Keratinocyte (primary cell): ENCODE results near the gene PRKCA. TPM values are rescaled to one million over a fixed set of nuclear protein-coding genes. Genes with fewer than 3 reads are reported as not detected.

Experiments used
- DNase-seq: peaks from one replicate; pipeline ENCODE4 v3.0.0-alpha.2; 2011; ENCODE audit warnings: low read depth, missing footprints, low spot score
- FAIRE-seq: peaks from 2 replicates; lab custom pipeline; 2011; peaks lifted over from hg19 to GRCh38; lab: Jason Lieb, UNC
- H2AFZ ChIP-seq: 2 replicates; pipeline ENCODE4 v1.6.0; 2012; ENCODE audit warnings: low read length, control low read depth, inconsistent platforms; ENCODE audit not compliant: control insufficient read depth
- H3K27ac ChIP-seq: 2 replicates; pipeline ENCODE4 v1.5.1; 2011; ENCODE audit warnings: low read length; ENCODE audit not compliant: control insufficient read depth, insufficient read depth
- H3K27me3 ChIP-seq: 3 replicates; pipeline ENCODE4 v1.6.0; 2011; ENCODE audit warnings: low read length; ENCODE audit not compliant: control insufficient read depth, insufficient read depth; ENCODE audit errors: extremely low read depth
- H3K36me3 ChIP-seq, 2 experiments: 2 replicates in 1 of 2; 3 replicates in 1 of 2; pipeline ENCODE4 v1.5.1; 2011; ENCODE audit warnings: low read length in 2 of 2, mild to moderate bottlenecking in 1 of 2; ENCODE audit not compliant: control insufficient read depth in 2 of 2, insufficient read depth in 2 of 2; ENCODE audit errors: extremely low read depth in 1 of 2
- H3K4me1 ChIP-seq: 3 replicates; pipeline ENCODE4 v1.5.1; 2011; ENCODE audit warnings: low read length; ENCODE audit not compliant: control insufficient read depth, insufficient read depth; ENCODE audit errors: extremely low read depth
- H3K4me2 ChIP-seq: 3 replicates; pipeline ENCODE4 v1.6.0; 2011; ENCODE audit warnings: low read depth, low read length; ENCODE audit not compliant: control insufficient read depth, insufficient read depth; ENCODE audit errors: extremely low read depth
- H3K4me3 ChIP-seq, 3 experiments: fragments of 200-600 bp in 1 of 3; sonication (generic) in 1 of 3; 2 replicates in 2 of 3; 3 replicates in 1 of 3; pipeline ENCODE4 v1.5.1; 2011 to 2016; ENCODE audit warnings: low read length in 3 of 3, mild to moderate bottlenecking in 3 of 3, control low read depth in 2 of 3, inconsistent platforms in 1 of 3, low read depth in 1 of 3, mixed read lengths in 1 of 3, mixed run types in 1 of 3, moderate library complexity in 1 of 3; ENCODE audit not compliant: control insufficient read depth in 2 of 3, insufficient read depth in 2 of 3; ENCODE audit errors: extremely low read depth in 1 of 3
- H3K79me2 ChIP-seq: 2 replicates; pipeline ENCODE4 v1.6.0; 2012; ENCODE audit warnings: low read length; ENCODE audit not compliant: control insufficient read depth, insufficient read depth
- H3K9ac ChIP-seq: 3 replicates; pipeline ENCODE4 v1.6.0; 2011; ENCODE audit warnings: low read length; ENCODE audit not compliant: control insufficient read depth, insufficient read depth; ENCODE audit errors: extremely low read depth
- H3K9me1 ChIP-seq: 3 replicates; pipeline ENCODE4 v1.6.0; 2011; ENCODE audit warnings: low read length; ENCODE audit not compliant: control insufficient read depth, insufficient read depth; ENCODE audit errors: extremely low read depth
- H3K9me3 ChIP-seq: 2 replicates; pipeline ENCODE4 v1.5.1; 2012; ENCODE audit warnings: low read depth, low read length; ENCODE audit not compliant: control insufficient read depth
- H4K20me1 ChIP-seq: 3 replicates; pipeline ENCODE4 v1.6.0; 2011; ENCODE audit warnings: low read length; ENCODE audit not compliant: control insufficient read depth, insufficient read depth; ENCODE audit errors: extremely low read depth
- EZH2 ChIP-seq: IDR thresholded peaks from one replicate; pipeline ENCODE4 v1.6.1; 2012; ENCODE audit warnings: inconsistent platforms, mild to moderate bottlenecking, low read length, moderate library complexity
- dilution Hi-C: fragments of 300-500 bp; cut with MboI; formaldehyde crosslinking; loops from one replicate; pipeline ENCODE4 v1.7.0; 2020; ENCODE audit warnings: low sequenced_read_pairs; ENCODE audit not compliant: extremely low pct_ligation_motif_present
- polyA plus RNA-seq, 5 experiments: library from polyadenylated mRNA; depleted of rRNA in 3 of 5; stranded (reverse) in 3 of 5; stranded (forward) in 1 of 5; unstranded in 1 of 5; fragments of >200 nt; gene quantifications; 1 replicate in 1 of 5; 2 replicates in 3 of 5; 3 replicates in 1 of 5; pipeline versions ENCODE4 v1.2.1 to v1.2.3, GENCODE V29; 2011 to 2012; ENCODE audit warnings: missing spikeins in 2 of 5, low read depth in 1 of 5, low replicate concordance in 1 of 5
- TF ChIP-seq, protein P1 (sequence below), 3 experiments: IDR thresholded peaks in 1 of 3; conservative IDR thresholded peaks in 1 of 3; optimal IDR thresholded peaks in 1 of 3; 2 replicates in 2 of 3; 3 replicates in 1 of 3; pipeline versions ENCODE3 to v1.5.1; 2011; ENCODE audit warnings: low read length in 3 of 3, mild to moderate bottlenecking in 3 of 3, moderate library complexity in 2 of 3, control low read depth in 1 of 3, inconsistent platforms in 1 of 3; ENCODE audit not compliant: insufficient read depth in 2 of 3; ENCODE audit errors: extremely low read depth in 1 of 3

PRKCA gene
- polyA plus RNA-seq, 1 donor (not counting 4 experiments of a cell fraction or from before 2014, with no cell fraction given) = 3.6 TPM

DNA sequence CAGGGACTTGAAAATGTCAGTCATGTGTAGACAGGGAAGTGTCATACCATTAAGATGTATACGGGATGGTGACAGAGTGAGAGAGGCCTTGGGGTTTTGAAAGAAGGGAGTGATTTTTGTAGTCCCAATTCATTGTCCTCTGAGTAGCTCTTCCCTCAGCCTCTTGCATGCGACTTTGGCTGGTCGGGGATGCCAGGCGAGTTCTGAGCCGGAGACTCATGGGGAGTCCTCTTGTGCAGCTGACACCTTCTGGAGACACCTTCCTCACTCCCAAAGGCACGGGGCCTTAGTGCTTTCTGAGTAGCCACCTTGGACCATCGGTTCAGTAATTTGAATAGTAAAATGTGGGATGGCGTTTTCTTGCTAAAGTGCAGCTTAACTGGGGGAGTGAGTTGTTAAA is 144.7 kb downstream of the PRKCA start:
- Histone ChIP-seq H3K27me3 (no peaks in the 10 kb centered on the region), H3K4me3 (no peak overlapping the region), H3K4me1 (peaks cover 5% of the 10 kb centered on the region), H4K20me1 (no peaks in the 10 kb centered on the region), H3K27ac (no peak overlapping the region), H3K9me3 (peaks cover 2% of the 10 kb centered on the region), H3K9me1 (no peaks in the 10 kb centered on the region), H3K9ac (no peak overlapping the region), H3K4me2 (no peak overlapping the region), H3K36me3 (no peaks in the 10 kb centered on the region), H3K79me2 (no peaks in the 10 kb centered on the region), H2AFZ (no peak overlapping the region)
- DNase-seq = no peak
- TF ChIP-seq EZH2 = no peak
- TF ChIP-seq, protein P1, sequence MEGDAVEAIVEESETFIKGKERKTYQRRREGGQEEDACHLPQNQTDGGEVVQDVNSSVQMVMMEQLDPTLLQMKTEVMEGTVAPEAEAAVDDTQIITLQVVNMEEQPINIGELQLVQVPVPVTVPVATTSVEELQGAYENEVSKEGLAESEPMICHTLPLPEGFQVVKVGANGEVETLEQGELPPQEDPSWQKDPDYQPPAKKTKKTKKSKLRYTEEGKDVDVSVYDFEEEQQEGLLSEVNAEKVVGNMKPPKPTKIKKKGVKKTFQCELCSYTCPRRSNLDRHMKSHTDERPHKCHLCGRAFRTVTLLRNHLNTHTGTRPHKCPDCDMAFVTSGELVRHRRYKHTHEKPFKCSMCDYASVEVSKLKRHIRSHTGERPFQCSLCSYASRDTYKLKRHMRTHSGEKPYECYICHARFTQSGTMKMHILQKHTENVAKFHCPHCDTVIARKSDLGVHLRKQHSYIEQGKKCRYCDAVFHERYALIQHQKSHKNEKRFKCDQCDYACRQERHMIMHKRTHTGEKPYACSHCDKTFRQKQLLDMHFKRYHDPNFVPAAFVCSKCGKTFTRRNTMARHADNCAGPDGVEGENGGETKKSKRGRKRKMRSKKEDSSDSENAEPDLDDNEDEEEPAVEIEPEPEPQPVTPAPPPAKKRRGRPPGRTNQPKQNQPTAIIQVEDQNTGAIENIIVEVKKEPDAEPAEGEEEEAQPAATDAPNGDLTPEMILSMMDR (optimal IDR thresholded peaks at IDR 0.05 in 1 of 3, IDR thresholded peaks at IDR 0.05 in 1 of 3, conservative IDR thresholded peaks at IDR 0.05 in 1 of 3; ENCODE audit: extremely low read depth in 1 of 3, insufficient read depth in 2 of 3, low read length in 3 of 3) = no peak
- dilution Hi-C loops = no loop called here
- no peak for FAIRE-seq

DNA sequence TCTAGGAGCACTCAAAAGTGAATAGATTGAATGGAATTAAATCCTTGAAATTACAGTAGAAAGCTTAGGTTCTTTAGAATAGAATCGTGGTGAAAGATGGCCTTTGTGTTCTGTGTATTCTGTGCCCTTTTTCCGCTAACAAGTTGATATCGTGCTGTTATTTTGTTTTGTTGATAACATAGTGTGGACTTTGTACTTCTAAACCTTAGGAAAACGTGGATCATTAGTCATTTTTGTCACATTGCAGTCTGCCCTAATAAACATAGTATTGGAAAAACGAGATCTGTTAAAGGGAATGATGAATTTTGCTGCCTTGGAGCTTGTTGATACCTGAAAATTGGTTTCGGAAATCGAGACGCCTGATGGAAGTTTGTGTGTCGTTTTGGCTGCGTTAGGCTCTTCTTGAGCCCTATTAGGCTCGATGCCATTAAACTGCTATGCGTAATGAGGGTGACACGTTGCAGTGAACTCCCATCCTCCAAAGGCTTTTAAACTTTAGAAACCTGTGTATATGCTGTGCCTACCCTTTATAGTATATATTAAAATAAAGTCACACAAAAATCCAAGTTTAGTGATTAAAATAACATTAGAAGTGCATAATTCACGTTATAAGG is 145.7 kb downstream of the PRKCA start:
- no peaks in the 10 kb centered on the region for H3K27me3 ChIP-seq
- DNase-seq = no peak
- peak overlapping the region; percentile 9 for H3K4me2 ChIP-seq
- TF ChIP-seq, protein P1 (optimal IDR thresholded peaks at IDR 0.05 in 1 of 3, IDR thresholded peaks at IDR 0.05 in 1 of 3, conservative IDR thresholded peaks at IDR 0.05 in 1 of 3; ENCODE audit: extremely low read depth in 1 of 3, insufficient read depth in 2 of 3, low read length in 3 of 3) = no peak
- no peak for TF ChIP-seq EZH2
- no peaks in the 10 kb centered on the region for H4K20me1 ChIP-seq
- no peaks in the 10 kb centered on the region for H3K36me3 ChIP-seq
- no peak overlapping the region for H2AFZ ChIP-seq
- peak; percentile 58 for FAIRE-seq
- no peak overlapping the region for H3K9ac ChIP-seq
- H3K9me3 ChIP-seq = peaks cover 2% of the 10 kb centered on the region
- no peaks in the 10 kb centered on the region for H3K79me2 ChIP-seq
- H3K27ac ChIP-seq = no peak overlapping the region
- H3K4me1 ChIP-seq = peaks cover 5% of the 10 kb centered on the region
- no peaks in the 10 kb centered on the region for H3K9me1 ChIP-seq
- H3K4me3 ChIP-seq = no peak overlapping the region
- dilution Hi-C loops = no loop called here
